ENCODE measurements around the gene CNTF.
A peak's percentile ranks its signal among the peaks of the same experiment; 100 is the strongest.

Gene CNTF

GRCh38 chr11:58647866-58648265 is 25.4 kb downstream of the CNTF start:
- DNase-seq = no peak

- DNase-seq = no peak
Observed at GRCh38 chr11:58649623-58650022, 27.2 kb downstream of the CNTF start.

GRCh38 chr11:58650496-58650895 is 28.0 kb downstream of the CNTF start:
- DNase-seq = no peak

- DNase-seq = no peak
Observed at GRCh38 chr11:58652726-58653280, 30.3 kb downstream of the CNTF start.

GRCh38 chr11:58654079-58654907 is 31.8 kb downstream of the CNTF start:
- DNase-seq = peak; percentile 73

- no peak for DNase-seq
Observed at GRCh38 chr11:58654908-58655296, 32.4 kb downstream of the CNTF start.

- DNase-seq = no peak
Observed at GRCh38 chr11:58656348-58656747, 33.9 kb downstream of the CNTF start.

GRCh38 chr11:58658623-58659022 is 36.2 kb downstream of the CNTF start:
- no peak for DNase-seq

GRCh38 chr11:58659404-58659803 is 36.9 kb downstream of the CNTF start:
- no peak for DNase-seq

GRCh38 chr11:58659910-58660570 is 37.6 kb downstream of the CNTF start:
- DNase-seq = no peak

GRCh38 chr11:58671983-58672633 is 49.6 kb downstream of the CNTF start:
- DNase-seq = no peak

- DNase-seq = no peak
Observed at GRCh38 chr11:58674609-58675008, 52.1 kb downstream of the CNTF start.

Measured in CD4-positive, alpha-beta T cell treated with Interleukin-21 for 1 hour (primary cell).